ENCODE results near the gene VIL1. TPM values are rescaled to one million over a fixed set of nuclear protein-coding genes. Genes with fewer than 3 reads are reported as not detected.

The VIL1 gene
- total and polyA plus RNA-seq, 2 of the 13 experiments (the other 11 are each of a cell fraction or from before 2014, with no cell fraction given): 287 to 301 TPM

- TF ChIP-seq ZBED4 (CRISPR knock-in tag; IDR thresholded peaks at IDR 0.05; ENCODE audit: borderline replicate concordance) (0 out of 2 replicates have a peak, but pooled peaks have one; percentile 12), ZNF75D (CRISPR knock-in tag; IDR thresholded peaks at IDR 0.05; ENCODE audit: borderline replicate concordance) (peak; percentile 68; the same call in 1 of the 2 replicates), ISL2 (CRISPR knock-in tag; IDR thresholded peaks at IDR 0.05) (0 out of 2 replicates have a peak, but pooled peaks have one; percentile 16), TCF7 (IDR thresholded peaks at IDR 0.05; ENCODE audit: low read depth) (no peak), SSRP1 (CRISPR knock-in tag; IDR thresholded peaks at IDR 0.05) (no peak), ZSCAN22 (CRISPR knock-in tag; IDR thresholded peaks at IDR 0.05) (0 out of 2 replicates have a peak, but pooled peaks have one; percentile 3), SCMH1 (CRISPR knock-in tag; IDR thresholded peaks at IDR 0.05; ENCODE audit: borderline replicate concordance) (no peak), DNMT3B (CRISPR knock-in tag; conservative IDR thresholded peaks at IDR 0.05) (no peak), ZNF619 (CRISPR knock-in tag; IDR thresholded peaks at IDR 0.05) (no peak), JUND (CRISPR knock-in tag; IDR thresholded peaks at IDR 0.05) (no peak), ZNF749 (CRISPR knock-in tag; IDR thresholded peaks at IDR 0.05; ENCODE audit: borderline replicate concordance) (no peak; the same call in 1 of the 2 replicates), ZNF274 (CRISPR knock-in tag; IDR thresholded peaks at IDR 0.05) (no peak), TBL1XR1 (IDR thresholded peaks at IDR 0.05; ENCODE audit: borderline replicate concordance, low read length, partially characterized antibody) (no peak), ZNF496 (CRISPR knock-in tag; IDR thresholded peaks at IDR 0.05; ENCODE audit: insufficient replicate concordance) (no peak), KLF13 (CRISPR knock-in tag; IDR thresholded peaks at IDR 0.05) (no peak), ZNF205 (CRISPR knock-in tag; IDR thresholded peaks at IDR 0.05) (no peak; the same call in 1 of the 2 replicates)
- TF ChIP-seq, protein P1, sequence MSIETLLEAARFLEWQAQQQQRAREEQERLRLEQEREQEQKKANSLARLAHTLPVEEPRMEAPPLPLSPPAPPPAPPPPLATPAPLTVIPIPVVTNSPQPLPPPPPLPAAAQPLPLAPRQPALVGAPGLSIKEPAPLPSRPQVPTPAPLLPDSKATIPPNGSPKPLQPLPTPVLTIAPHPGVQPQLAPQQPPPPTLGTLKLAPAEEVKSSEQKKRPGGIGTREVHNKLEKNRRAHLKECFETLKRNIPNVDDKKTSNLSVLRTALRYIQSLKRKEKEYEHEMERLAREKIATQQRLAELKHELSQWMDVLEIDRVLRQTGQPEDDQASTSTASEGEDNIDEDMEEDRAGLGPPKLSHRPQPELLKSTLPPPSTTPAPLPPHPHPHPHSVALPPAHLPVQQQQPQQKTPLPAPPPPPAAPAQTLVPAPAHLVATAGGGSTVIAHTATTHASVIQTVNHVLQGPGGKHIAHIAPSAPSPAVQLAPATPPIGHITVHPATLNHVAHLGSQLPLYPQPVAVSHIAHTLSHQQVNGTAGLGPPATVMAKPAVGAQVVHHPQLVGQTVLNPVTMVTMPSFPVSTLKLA (IDR thresholded peaks at IDR 0.05): no peak
- TF ChIP-seq, protein P2, sequence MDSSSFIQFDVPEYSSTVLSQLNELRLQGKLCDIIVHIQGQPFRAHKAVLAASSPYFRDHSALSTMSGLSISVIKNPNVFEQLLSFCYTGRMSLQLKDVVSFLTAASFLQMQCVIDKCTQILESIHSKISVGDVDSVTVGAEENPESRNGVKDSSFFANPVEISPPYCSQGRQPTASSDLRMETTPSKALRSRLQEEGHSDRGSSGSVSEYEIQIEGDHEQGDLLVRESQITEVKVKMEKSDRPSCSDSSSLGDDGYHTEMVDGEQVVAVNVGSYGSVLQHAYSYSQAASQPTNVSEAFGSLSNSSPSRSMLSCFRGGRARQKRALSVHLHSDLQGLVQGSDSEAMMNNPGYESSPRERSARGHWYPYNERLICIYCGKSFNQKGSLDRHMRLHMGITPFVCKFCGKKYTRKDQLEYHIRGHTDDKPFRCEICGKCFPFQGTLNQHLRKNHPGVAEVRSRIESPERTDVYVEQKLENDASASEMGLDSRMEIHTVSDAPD (CRISPR knock-in tag; IDR thresholded peaks at IDR 0.05): no peak
- TF ChIP-seq, protein P3, sequence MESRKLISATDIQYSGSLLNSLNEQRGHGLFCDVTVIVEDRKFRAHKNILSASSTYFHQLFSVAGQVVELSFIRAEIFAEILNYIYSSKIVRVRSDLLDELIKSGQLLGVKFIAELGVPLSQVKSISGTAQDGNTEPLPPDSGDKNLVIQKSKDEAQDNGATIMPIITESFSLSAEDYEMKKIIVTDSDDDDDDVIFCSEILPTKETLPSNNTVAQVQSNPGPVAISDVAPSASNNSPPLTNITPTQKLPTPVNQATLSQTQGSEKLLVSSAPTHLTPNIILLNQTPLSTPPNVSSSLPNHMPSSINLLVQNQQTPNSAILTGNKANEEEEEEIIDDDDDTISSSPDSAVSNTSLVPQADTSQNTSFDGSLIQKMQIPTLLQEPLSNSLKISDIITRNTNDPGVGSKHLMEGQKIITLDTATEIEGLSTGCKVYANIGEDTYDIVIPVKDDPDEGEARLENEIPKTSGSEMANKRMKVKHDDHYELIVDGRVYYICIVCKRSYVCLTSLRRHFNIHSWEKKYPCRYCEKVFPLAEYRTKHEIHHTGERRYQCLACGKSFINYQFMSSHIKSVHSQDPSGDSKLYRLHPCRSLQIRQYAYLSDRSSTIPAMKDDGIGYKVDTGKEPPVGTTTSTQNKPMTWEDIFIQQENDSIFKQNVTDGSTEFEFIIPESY (CRISPR knock-in tag; IDR thresholded peaks at IDR 0.05): no peak
Measured at GRCh38 chr2:218398437-218399390, 20.2 kb upstream of the VIL1 start (continued).

Data from HepG2 (cell line).